GM21528 (cell line): ENCODE data around the gene STRN4.

Source experiments
- ATAC-seq: cut with Tn5 transposase; IDR thresholded peaks from one replicate; pipeline ENCODE4 v1.9.1; 2021; ENCODE audit warnings: mild to moderate bottlenecking, moderate library complexity; ENCODE audit not compliant: unreplicated experiment, low FRiP score

STRN4 gene

GRCh38 chr19:46687438-46688145, 58.7 kb downstream of the STRN4 start:
- no peak for ATAC-seq

GRCh38 chr19:46685189-46685588, 61.1 kb downstream of the STRN4 start:
- ATAC-seq = no peak

GRCh38 chr19:46678110-46678732, 68.0 kb downstream of the STRN4 start:
- ATAC-seq = no peak

- no peak for ATAC-seq
Measured at GRCh38 chr19:46674416-46675178, 71.7 kb downstream of the STRN4 start.

GRCh38 chr19:46670813-46671212, 75.4 kb downstream of the STRN4 start:
- ATAC-seq = no peak
